Hippocampal formation (tissue), 2 donors: ENCODE measurements around the gene ARRDC1.
"Not testable (repeated sequence)": the region's sequence is repeated elsewhere in the genome, so short reads cannot be mapped to it uniquely, and the experiment has no call there.

Experiments
- DNase-seq, 2 donors: peaks; one replicate each; lab custom pipeline; 2025; lab: John Stamatoyannopoulos, UW

The ARRDC1 gene

GRCh38 chr9:137605121-137606004 is at the start of gene ARRDC1:
Gene ARRDC1 (plus strand): TSS chr9:137605686. CDS start chr9:137605718, 32 bp downstream.
- peak; percentile 85 to 96 for DNase-seq

GRCh38 chr9:137556069-137556838 is 49.2 kb upstream of the ARRDC1 start:
- DNase-seq = no peak

- DNase-seq = no peak
Observed at GRCh38 chr9:137558127-137558526, 47.4 kb upstream of the ARRDC1 start.

GRCh38 chr9:137564134-137564533 is 41.4 kb upstream of the ARRDC1 start:
- DNase-seq = no peak

GRCh38 chr9:137564817-137565411 is 40.6 kb upstream of the ARRDC1 start:
- no peak for DNase-seq

GRCh38 chr9:137568445-137568844 is 37.0 kb upstream of the ARRDC1 start:
- DNase-seq = not testable (repeated sequence)

- DNase-seq = no peak
Observed at GRCh38 chr9:137569609-137570203, 35.8 kb upstream of the ARRDC1 start.

- no peak for DNase-seq
Observed at GRCh38 chr9:137570566-137570965, 34.9 kb upstream of the ARRDC1 start.

GRCh38 chr9:137574192-137574591 is 31.3 kb upstream of the ARRDC1 start:
- no peak for DNase-seq

GRCh38 chr9:137575364-137575715 is 30.1 kb upstream of the ARRDC1 start:
- DNase-seq = peak in 1 of 2 donors; percentile 37

- no peak for DNase-seq
Observed at GRCh38 chr9:137575716-137576411, 29.6 kb upstream of the ARRDC1 start.

- DNase-seq = peak; percentile 83 to 94
Observed at GRCh38 chr9:137578518-137579258, 26.8 kb upstream of the ARRDC1 start, which contains the start of gene DPH7. Gene DPH7 (minus strand): TSS chr9:137578925. CDS start chr9:137578777, 148 bp downstream.

- DNase-seq = no peak
Observed at GRCh38 chr9:137579259-137579604, 26.3 kb upstream of the ARRDC1 start.

GRCh38 chr9:137580209-137580953 is 25.1 kb upstream of the ARRDC1 start:
- DNase-seq = no peak

- no peak for DNase-seq
Observed at GRCh38 chr9:137580954-137581322, 24.5 kb upstream of the ARRDC1 start.

- DNase-seq = no peak
Observed at GRCh38 chr9:137581361-137582285, 23.9 kb upstream of the ARRDC1 start.

GRCh38 chr9:137582286-137582860 is 23.1 kb upstream of the ARRDC1 start:
- DNase-seq = no peak

- DNase-seq = no peak
Observed at GRCh38 chr9:137583347-137583746, 22.1 kb upstream of the ARRDC1 start.

GRCh38 chr9:137583957-137584356 is 21.5 kb upstream of the ARRDC1 start:
- no peak for DNase-seq
